H1 (cell line): ENCODE results near the gene SNAP29. TPM values are rescaled to one million over a fixed set of nuclear protein-coding genes. Genes with fewer than 3 reads are reported as not detected.

ENCODE experiments used
- BCL11A ChIP-seq, 2 experiments: IDR thresholded peaks; one replicate each; pipeline ENCODE4 v1.6.1; 2011; ENCODE audit warnings: low read depth in 2 of 2, low read length in 2 of 2, mild to moderate bottlenecking in 2 of 2
- BRCA1 ChIP-seq: IDR thresholded peaks from 2 replicates; pipeline ENCODE4 v1.6.1; 2012; ENCODE audit warnings: low read depth, low read length, improper control_type of control experiment
- CHD2 ChIP-seq: IDR thresholded peaks from 2 replicates; pipeline ENCODE4 v1.6.1; 2012; ENCODE audit warnings: low read length, improper control_type of control experiment
- GTF2F1 ChIP-seq: IDR thresholded peaks from 2 replicates; pipeline ENCODE4 v1.6.1; 2012; ENCODE audit warnings: low read depth, low read length, improper control_type of control experiment, borderline replicate concordance
- KDM4A ChIP-seq: IDR thresholded peaks from one replicate; pipeline ENCODE4 v1.7.1; 2012; ENCODE audit warnings: low read depth, mild to moderate bottlenecking, moderate library complexity, low read length, inconsistent platforms; ENCODE audit not compliant: severe bottlenecking
- POU5F1 ChIP-seq: IDR thresholded peaks from 2 replicates; pipeline ENCODE4 v1.6.1; 2011; ENCODE audit warnings: low read depth, mild to moderate bottlenecking, low read length, moderate library complexity
- RXRA ChIP-seq: IDR thresholded peaks from 2 replicates; pipeline ENCODE4 v1.6.1; 2011; ENCODE audit warnings: low read depth, mild to moderate bottlenecking, low read length, moderate library complexity; ENCODE audit not compliant: insufficient read depth
- TAF7 ChIP-seq: optimal IDR thresholded peaks from 2 replicates; pipeline ENCODE3; 2011; ENCODE audit warnings: low read depth, mild to moderate bottlenecking, inconsistent platforms, low read length, moderate library complexity, borderline replicate concordance
- polyA plus RNA-seq, 7 experiments: library from polyadenylated mRNA; depleted of rRNA in 3 of 7; stranded (reverse) in 5 of 7; unstranded in 2 of 7; fragments of >200 nt in 5 of 7; fragments of 200-250 nt in 2 of 7; gene quantifications; 1 replicate in 5 of 7; 2 replicates in 1 of 7; 4 replicates in 1 of 7; pipeline versions ENCODE4 v1.2.1 to v1.2.3, GENCODE V29; 2011 to 2013; ENCODE audit warnings: missing spikeins in 2 of 7, mixed read lengths in 2 of 7
- total RNA-seq: library from RNA; stranded (reverse); fragmentation: NEBNext Ultra II Directional; extraction: Animal tissue kit (Norgen Biotek cat#: 25700); gene quantifications from 2 replicates; pipeline ENCODE4 v1.2.1, GENCODE V29; 2021
- TF ChIP-seq, protein P1 (sequence below): fragments of 300-600 bp; sonication (generic); IDR thresholded peaks from 2 replicates; pipeline ENCODE4 v1.7.1; 2012; ENCODE audit warnings: low read length, moderate library complexity, mild to moderate bottlenecking, inconsistent platforms; ENCODE audit not compliant: insufficient replicate concordance

Gene SNAP29
- total and polyA plus RNA-seq, 2 of the 8 experiments (the other 6 are each of a cell fraction or from before 2014, with no cell fraction given), result 11.8 to 15.0 TPM

- TF ChIP-seq, protein P1, sequence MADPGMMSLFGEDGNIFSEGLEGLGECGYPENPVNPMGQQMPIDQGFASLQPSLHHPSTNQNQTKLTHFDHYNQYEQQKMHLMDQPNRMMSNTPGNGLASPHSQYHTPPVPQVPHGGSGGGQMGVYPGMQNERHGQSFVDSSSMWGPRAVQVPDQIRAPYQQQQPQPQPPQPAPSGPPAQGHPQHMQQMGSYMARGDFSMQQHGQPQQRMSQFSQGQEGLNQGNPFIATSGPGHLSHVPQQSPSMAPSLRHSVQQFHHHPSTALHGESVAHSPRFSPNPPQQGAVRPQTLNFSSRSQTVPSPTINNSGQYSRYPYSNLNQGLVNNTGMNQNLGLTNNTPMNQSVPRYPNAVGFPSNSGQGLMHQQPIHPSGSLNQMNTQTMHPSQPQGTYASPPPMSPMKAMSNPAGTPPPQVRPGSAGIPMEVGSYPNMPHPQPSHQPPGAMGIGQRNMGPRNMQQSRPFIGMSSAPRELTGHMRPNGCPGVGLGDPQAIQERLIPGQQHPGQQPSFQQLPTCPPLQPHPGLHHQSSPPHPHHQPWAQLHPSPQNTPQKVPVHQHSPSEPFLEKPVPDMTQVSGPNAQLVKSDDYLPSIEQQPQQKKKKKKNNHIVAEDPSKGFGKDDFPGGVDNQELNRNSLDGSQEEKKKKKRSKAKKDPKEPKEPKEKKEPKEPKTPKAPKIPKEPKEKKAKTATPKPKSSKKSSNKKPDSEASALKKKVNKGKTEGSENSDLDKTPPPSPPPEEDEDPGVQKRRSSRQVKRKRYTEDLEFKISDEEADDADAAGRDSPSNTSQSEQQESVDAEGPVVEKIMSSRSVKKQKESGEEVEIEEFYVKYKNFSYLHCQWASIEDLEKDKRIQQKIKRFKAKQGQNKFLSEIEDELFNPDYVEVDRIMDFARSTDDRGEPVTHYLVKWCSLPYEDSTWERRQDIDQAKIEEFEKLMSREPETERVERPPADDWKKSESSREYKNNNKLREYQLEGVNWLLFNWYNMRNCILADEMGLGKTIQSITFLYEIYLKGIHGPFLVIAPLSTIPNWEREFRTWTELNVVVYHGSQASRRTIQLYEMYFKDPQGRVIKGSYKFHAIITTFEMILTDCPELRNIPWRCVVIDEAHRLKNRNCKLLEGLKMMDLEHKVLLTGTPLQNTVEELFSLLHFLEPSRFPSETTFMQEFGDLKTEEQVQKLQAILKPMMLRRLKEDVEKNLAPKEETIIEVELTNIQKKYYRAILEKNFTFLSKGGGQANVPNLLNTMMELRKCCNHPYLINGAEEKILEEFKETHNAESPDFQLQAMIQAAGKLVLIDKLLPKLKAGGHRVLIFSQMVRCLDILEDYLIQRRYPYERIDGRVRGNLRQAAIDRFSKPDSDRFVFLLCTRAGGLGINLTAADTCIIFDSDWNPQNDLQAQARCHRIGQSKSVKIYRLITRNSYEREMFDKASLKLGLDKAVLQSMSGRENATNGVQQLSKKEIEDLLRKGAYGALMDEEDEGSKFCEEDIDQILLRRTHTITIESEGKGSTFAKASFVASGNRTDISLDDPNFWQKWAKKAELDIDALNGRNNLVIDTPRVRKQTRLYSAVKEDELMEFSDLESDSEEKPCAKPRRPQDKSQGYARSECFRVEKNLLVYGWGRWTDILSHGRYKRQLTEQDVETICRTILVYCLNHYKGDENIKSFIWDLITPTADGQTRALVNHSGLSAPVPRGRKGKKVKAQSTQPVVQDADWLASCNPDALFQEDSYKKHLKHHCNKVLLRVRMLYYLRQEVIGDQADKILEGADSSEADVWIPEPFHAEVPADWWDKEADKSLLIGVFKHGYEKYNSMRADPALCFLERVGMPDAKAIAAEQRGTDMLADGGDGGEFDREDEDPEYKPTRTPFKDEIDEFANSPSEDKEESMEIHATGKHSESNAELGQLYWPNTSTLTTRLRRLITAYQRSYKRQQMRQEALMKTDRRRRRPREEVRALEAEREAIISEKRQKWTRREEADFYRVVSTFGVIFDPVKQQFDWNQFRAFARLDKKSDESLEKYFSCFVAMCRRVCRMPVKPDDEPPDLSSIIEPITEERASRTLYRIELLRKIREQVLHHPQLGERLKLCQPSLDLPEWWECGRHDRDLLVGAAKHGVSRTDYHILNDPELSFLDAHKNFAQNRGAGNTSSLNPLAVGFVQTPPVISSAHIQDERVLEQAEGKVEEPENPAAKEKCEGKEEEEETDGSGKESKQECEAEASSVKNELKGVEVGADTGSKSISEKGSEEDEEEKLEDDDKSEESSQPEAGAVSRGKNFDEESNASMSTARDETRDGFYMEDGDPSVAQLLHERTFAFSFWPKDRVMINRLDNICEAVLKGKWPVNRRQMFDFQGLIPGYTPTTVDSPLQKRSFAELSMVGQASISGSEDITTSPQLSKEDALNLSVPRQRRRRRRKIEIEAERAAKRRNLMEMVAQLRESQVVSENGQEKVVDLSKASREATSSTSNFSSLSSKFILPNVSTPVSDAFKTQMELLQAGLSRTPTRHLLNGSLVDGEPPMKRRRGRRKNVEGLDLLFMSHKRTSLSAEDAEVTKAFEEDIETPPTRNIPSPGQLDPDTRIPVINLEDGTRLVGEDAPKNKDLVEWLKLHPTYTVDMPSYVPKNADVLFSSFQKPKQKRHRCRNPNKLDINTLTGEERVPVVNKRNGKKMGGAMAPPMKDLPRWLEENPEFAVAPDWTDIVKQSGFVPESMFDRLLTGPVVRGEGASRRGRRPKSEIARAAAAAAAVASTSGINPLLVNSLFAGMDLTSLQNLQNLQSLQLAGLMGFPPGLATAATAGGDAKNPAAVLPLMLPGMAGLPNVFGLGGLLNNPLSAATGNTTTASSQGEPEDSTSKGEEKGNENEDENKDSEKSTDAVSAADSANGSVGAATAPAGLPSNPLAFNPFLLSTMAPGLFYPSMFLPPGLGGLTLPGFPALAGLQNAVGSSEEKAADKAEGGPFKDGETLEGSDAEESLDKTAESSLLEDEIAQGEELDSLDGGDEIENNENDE, result no peak
- TF ChIP-seq CHD2 (no peak), GTF2F1 (no peak), KDM4A (no peak), RXRA (no peak), BRCA1 (no peak), TAF7 (no peak), BCL11A (IDR thresholded peaks at IDR 0.05; ENCODE audit: low read depth in 2 of 2, low read length in 2 of 2) (no peak), POU5F1 (no peak)
- TF ChIP-seq, all 59 proteins: peak for 0
Observed at GRCh38 chr22:20823264-20823663, 35.5 kb upstream of the SNAP29 start (continued).
